ENCODE measurements around the gene SLC29A3. TPM values are rescaled to one million over a fixed set of nuclear protein-coding genes. Genes with fewer than 3 reads are reported as not detected.

The SLC29A3 gene
- total and polyA plus RNA-seq, 2 of the 8 experiments (the other 6 are each of a cell fraction or from before 2014, with no cell fraction given), result 14.0 to 24.6 TPM

GRCh38 chr10:71290331-71290730 lies 28.7 kb upstream of the SLC29A3 start (continued):
- TF ChIP-seq SIX5 (IDR thresholded peaks at IDR 0.05; ENCODE audit: low read depth, low read length) (no peak), JUN (IDR thresholded peaks at IDR 0.05; ENCODE audit: low read depth, low read length) (no peak), TAF1 (IDR thresholded peaks at IDR 0.05; ENCODE audit: low read depth, low read length) (no peak), YY1 (IDR thresholded peaks at IDR 0.05; ENCODE audit: low read depth, low read length) (no peak)

All from H1 (cell line).